HepG2 (cell line): Measurements from ENCODE around the gene KDM5B. TPM values are rescaled to one million over a fixed set of nuclear protein-coding genes. Genes with fewer than 3 reads are reported as not detected.

Experiments
- AGO1 ChIP-seq: fragments of 200-400 bp; formaldehyde crosslinking; IDR thresholded peaks from 2 replicates; pipeline ENCODE4 v1.6.1; 2017; ENCODE audit warnings: mild to moderate bottlenecking, low read depth, low read length, moderate library complexity; ENCODE audit not compliant: poor library complexity, severe bottlenecking
- CSRNP1 ChIP-seq: sonication (generic); formaldehyde crosslinking; IDR thresholded peaks from 2 replicates; pipeline ENCODE4 v1.8.1; 2023; ENCODE audit warnings: mild to moderate bottlenecking, missing genetic modification reagents
- FOSL2 ChIP-seq: sonication (generic); formaldehyde crosslinking; IDR thresholded peaks from 2 replicates; pipeline ENCODE4 v1.4.0; 2020; ENCODE audit warnings: missing genetic modification reagents
- GATAD1 ChIP-seq: IDR thresholded peaks from 2 replicates; pipeline ENCODE4 v1.6.1; 2016; ENCODE audit warnings: missing genetic modification reagents, missing compliant biosample characterization
- HDAC2 ChIP-seq: sonication (generic); formaldehyde crosslinking; IDR thresholded peaks from 2 replicates; pipeline ENCODE4 v1.4.0; 2020; ENCODE audit warnings: missing genetic modification reagents
- HMGXB4 ChIP-seq, 2 experiments: sonication (generic) in 1 of 2; formaldehyde crosslinking in 1 of 2; IDR thresholded peaks; 2 replicates each; pipeline versions ENCODE4 v1.4.0 to v1.6.1; 2018 to 2020; ENCODE audit warnings: missing genetic modification reagents in 2 of 2, borderline replicate concordance in 1 of 2, low read depth in 1 of 2, mild to moderate bottlenecking in 1 of 2, missing biosample characterization in 1 of 2
- MAZ ChIP-seq, 2 experiments: sonication (generic) in 1 of 2; formaldehyde crosslinking in 1 of 2; IDR thresholded peaks; 2 replicates each; pipeline versions ENCODE4 v1.5.0 to v1.6.1; 2012 to 2020; ENCODE audit warnings: low read depth in 2 of 2, mild to moderate bottlenecking in 2 of 2, borderline replicate concordance in 1 of 2, improper control_type of control experiment in 1 of 2, low read length in 1 of 2, missing genetic modification reagents in 1 of 2, moderate library complexity in 1 of 2
- MXD4 ChIP-seq: IDR thresholded peaks from 2 replicates; pipeline ENCODE4 v1.6.1; 2016; ENCODE audit warnings: mild to moderate bottlenecking, missing biosample characterization, missing genetic modification reagents
- NCOA2 ChIP-seq: sonication (generic); formaldehyde crosslinking; IDR thresholded peaks from 2 replicates; pipeline ENCODE4 v1.8.0; 2022; ENCODE audit warnings: inconsistent platforms
- REST ChIP-seq, 2 experiments: IDR thresholded peaks; 2 replicates each; pipeline ENCODE4 v1.6.1; 2011 to 2012; ENCODE audit warnings: low read length in 2 of 2, borderline replicate concordance in 1 of 2, low read depth in 1 of 2, mild to moderate bottlenecking in 1 of 2, moderate library complexity in 1 of 2
- SAP130 ChIP-seq: IDR thresholded peaks from 2 replicates; pipeline ENCODE4 v1.6.1; 2016; ENCODE audit warnings: low read depth
- TFAP4 ChIP-seq: sonication (generic); IDR thresholded peaks from 2 replicates; pipeline ENCODE4 v1.6.1; 2016; ENCODE audit warnings: low read depth, borderline replicate concordance
- ZBTB34 ChIP-seq: sonication (generic); formaldehyde crosslinking; IDR thresholded peaks from 2 replicates; pipeline ENCODE4 v1.8.0; 2022; ENCODE audit warnings: mild to moderate bottlenecking, missing genetic modification reagents
- ZFP90 ChIP-seq: sonication (generic); formaldehyde crosslinking; IDR thresholded peaks from 2 replicates; pipeline ENCODE4 v1.8.0; 2022; ENCODE audit warnings: missing genetic modification reagents, mild to moderate bottlenecking, inconsistent platforms, borderline replicate concordance
- ZNF230 ChIP-seq: sonication (generic); formaldehyde crosslinking; IDR thresholded peaks from 2 replicates; pipeline ENCODE4 v1.4.0; 2020; ENCODE audit warnings: mild to moderate bottlenecking, missing genetic modification reagents
- ZNF577 ChIP-seq: sonication (generic); formaldehyde crosslinking; IDR thresholded peaks from 2 replicates; pipeline ENCODE4 v1.4.0; 2020; ENCODE audit warnings: mild to moderate bottlenecking, low read depth, missing genetic modification reagents, borderline replicate concordance
- ZSCAN21 ChIP-seq: sonication (generic); formaldehyde crosslinking; IDR thresholded peaks from 2 replicates; pipeline ENCODE4 v1.8.0; 2022; ENCODE audit warnings: mild to moderate bottlenecking, missing genetic modification reagents, moderate library complexity, borderline replicate concordance
- polyA plus RNA-seq, 8 experiments: library from polyadenylated mRNA; depleted of rRNA in 3 of 8; stranded (reverse) in 7 of 8; unstranded in 1 of 8; fragments of >200 nt; fragmentation: Illumina TruSeq in 4 of 8; extraction: Trizol in 4 of 8; gene quantifications; 2 replicates each; pipeline versions ENCODE4 v1.2.1 to v1.2.3, GENCODE V29; 2011 to 2016; ENCODE audit warnings: low read depth in 4 of 8, missing spikeins in 1 of 8, mixed read lengths in 1 of 8; ENCODE audit not compliant: insufficient read depth in 1 of 8
- total RNA-seq, 5 experiments: library from RNA; depleted of rRNA; stranded (reverse); fragments of >200 nt; fragmentation: Illumina TruSeq; extraction: Trizol; gene quantifications; 2 replicates each; pipeline ENCODE4 v1.2.3, GENCODE V29; 2016; ENCODE audit warnings: low read depth in 1 of 5

Gene KDM5B
- total and polyA plus RNA-seq, 2 of the 13 experiments (the other 11 are each of a cell fraction or from before 2014, with no cell fraction given): 34.2 to 35.4 TPM

GRCh38 chr1:202857136-202857610, 49.0 kb upstream of the KDM5B start (continued):
- TF ChIP-seq ZSCAN21 (CRISPR knock-in tag) (no peak), SAP130 (CRISPR knock-in tag) (peak; percentile 61), AGO1 (no peak), MAZ (IDR thresholded peaks at IDR 0.05; ENCODE audit: borderline replicate concordance, low read depth, low read length) (no peak), MAZ (CRISPR knock-in tag; IDR thresholded peaks at IDR 0.05; ENCODE audit: low read depth) (0 out of 2 replicates have a peak, but pooled peaks have one; percentile 56), HDAC2 (CRISPR knock-in tag) (peak; percentile 50; the same call in 1 of the 2 replicates), REST (IDR thresholded peaks at IDR 0.05; ENCODE audit: borderline replicate concordance in 1 of 2, low read depth in 1 of 2, low read length in 2 of 2) (0 out of 4 replicates have a peak, but pooled peaks of 1 of the 2 experiments have one; percentile 26), FOSL2 (CRISPR knock-in tag) (peak; percentile 5; the same call in 1 of the 2 replicates), ZFP90 (CRISPR knock-in tag) (peak; percentile 49; the same call in 1 of the 2 replicates), HMGXB4 (CRISPR knock-in tag; IDR thresholded peaks at IDR 0.05; ENCODE audit: borderline replicate concordance in 1 of 2, low read depth in 1 of 2) (0 out of 4 replicates have a peak, but pooled peaks have one; percentile 23 to 28), ZNF230 (CRISPR knock-in tag) (no peak), MXD4 (CRISPR knock-in tag) (peak; percentile 59; the same call in 1 of the 2 replicates), GATAD1 (peak; percentile 34; the same call in 1 of the 2 replicates), TFAP4 (peak; percentile 34), NCOA2 (CRISPR knock-in tag) (0 out of 2 replicates have a peak, but pooled peaks have one; percentile 27), CSRNP1 (CRISPR knock-in tag) (no peak), ZBTB34 (0 out of 2 replicates have a peak, but pooled peaks have one; percentile 28), ZNF577 (CRISPR knock-in tag) (no peak)
